HG03108 (cell line): ENCODE measurements around the gene CD226.
"Not testable (repeated sequence)": the region's sequence is repeated elsewhere in the genome, so short reads cannot be mapped to it uniquely, and the experiment has no call there.

Source experiments
- ATAC-seq: cut with Tn5 transposase; IDR thresholded peaks from one replicate; pipeline ENCODE4 v1.9.1; 2021; ENCODE audit warnings: moderate library complexity; ENCODE audit not compliant: unreplicated experiment

Gene CD226

GRCh38 chr18:69876490-69876889, 71.2 kb downstream of the CD226 start:
- no peak for ATAC-seq

DNA sequence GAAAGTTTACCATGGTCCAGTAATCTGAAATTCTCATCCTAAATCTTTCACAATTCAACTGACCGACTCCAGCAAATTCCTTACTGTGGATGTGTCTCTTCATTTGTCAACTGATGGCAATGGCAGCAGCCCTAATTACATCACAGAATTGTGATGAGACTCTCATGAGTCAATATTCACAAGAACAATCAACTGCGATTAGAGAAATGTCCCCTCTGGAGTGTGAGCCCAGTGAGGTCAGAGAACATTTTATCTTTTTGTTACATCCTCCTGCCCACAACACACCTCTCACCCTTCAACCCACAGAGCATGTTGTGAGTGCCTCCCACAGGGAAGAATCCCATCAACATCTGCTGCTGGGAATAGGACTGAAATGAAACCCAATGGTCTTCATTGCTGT, 73.6 kb downstream of the CD226 start:
- ATAC-seq = no peak

- no peak for ATAC-seq
Observed at GRCh38 chr18:69872661-69873060, 75.0 kb downstream of the CD226 start.

- ATAC-seq = no peak
Observed at GRCh38 chr18:69871363-69871762, 76.3 kb downstream of the CD226 start.

- no peak for ATAC-seq
Observed at GRCh38 chr18:69870736-69871135, 76.9 kb downstream of the CD226 start.

- no peak for ATAC-seq
Observed at GRCh38 chr18:69866212-69866611, 81.5 kb downstream of the CD226 start.

DNA sequence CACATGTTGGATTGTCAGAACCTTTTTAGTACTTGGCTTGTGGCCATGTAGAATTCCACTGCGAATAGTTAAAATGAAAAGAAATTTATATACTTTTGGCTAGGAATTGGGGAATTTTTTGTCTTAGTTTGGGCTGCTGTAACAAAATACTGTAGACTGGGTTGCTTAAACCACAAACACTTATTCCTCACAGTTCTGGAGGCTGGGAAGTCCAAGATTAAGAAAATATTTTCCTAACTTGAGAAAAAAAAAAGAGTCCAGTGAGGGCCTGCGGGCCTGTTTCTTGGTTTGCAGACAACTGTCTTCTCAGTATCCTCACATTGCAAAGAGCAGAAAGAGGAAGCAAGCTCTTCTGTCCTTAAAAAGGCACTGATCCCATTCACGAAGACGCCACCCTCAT, 81.9 kb downstream of the CD226 start:
- no peak for ATAC-seq

DNA sequence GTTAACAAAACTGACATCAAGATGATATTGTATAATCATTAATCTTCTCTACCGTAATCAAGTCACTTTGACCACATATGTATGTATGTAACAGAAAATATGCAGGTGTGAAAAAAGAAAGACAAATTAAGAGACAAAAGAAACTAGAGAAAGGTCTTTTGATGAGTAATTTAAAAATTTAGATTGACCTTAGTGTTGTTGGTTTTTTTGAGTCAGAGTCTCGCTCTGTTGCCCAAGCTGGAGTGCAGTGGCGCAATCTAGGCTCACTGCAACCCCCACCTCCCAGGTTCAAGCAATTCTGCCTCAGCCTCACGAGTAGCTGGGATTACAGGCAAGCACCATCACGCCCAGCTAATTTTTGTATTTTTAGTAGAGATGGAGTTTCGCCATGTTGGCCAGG, 82.9 kb downstream of the CD226 start:
- peak; percentile 82 for ATAC-seq

- ATAC-seq = no peak
Observed at GRCh38 chr18:69858897-69859296, 88.8 kb downstream of the CD226 start.

DNA sequence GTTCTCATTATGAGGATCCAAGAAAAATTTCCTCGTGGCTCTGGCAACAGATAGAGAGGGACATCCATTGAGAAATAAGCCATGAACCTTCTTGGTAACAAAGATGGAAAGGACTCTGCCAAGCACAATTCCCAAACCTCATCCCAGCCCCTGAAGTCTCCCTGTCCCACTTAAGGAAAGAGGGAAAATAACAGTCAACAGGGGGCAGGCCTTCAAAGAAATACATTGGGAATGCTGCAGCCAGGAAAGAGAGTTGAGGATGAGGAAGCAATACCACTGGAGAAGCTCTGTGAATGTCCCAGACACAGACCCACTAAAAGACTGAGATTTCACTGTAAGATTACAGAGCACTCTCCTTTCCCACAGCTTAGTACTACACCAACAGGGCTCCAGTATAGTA, 93.2 kb downstream of the CD226 start:
- ATAC-seq = no peak

- ATAC-seq = no peak
Observed at GRCh38 chr18:69853051-69853450, 94.6 kb downstream of the CD226 start.

- ATAC-seq = no peak
Observed at GRCh38 chr18:69845593-69846506, 101.8 kb downstream of the CD226 start.

- ATAC-seq = no peak
Observed at GRCh38 chr18:69844656-69845055, 103.0 kb downstream of the CD226 start.

- ATAC-seq = no peak
Observed at GRCh38 chr18:69843015-69843414, 104.7 kb downstream of the CD226 start.

DNA sequence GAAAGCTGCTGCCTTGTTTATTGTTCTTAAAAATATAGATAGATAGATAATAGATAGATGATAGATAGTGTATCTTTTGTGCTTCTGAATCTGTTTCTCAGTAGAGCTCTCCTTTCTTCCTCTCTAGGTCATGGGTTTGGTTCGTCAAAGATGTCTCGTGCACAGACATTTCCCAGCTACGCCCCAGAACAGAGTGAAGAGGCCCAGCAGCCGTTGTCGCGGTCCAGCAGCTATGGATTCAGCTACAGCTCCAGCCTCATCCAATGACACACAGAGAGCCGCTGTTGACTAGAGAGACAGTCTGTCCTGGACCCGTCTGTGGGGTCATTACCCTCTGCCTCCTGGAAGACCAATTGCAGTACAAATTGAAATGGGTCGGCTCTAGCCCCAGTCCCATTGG, 106.6 kb downstream of the CD226 start:
- ATAC-seq = no peak

- ATAC-seq = no peak
Observed at GRCh38 chr18:69840445-69840844, 107.2 kb downstream of the CD226 start.

GRCh38 chr18:69840001-69840400, 107.7 kb downstream of the CD226 start:
- ATAC-seq = no peak

DNA sequence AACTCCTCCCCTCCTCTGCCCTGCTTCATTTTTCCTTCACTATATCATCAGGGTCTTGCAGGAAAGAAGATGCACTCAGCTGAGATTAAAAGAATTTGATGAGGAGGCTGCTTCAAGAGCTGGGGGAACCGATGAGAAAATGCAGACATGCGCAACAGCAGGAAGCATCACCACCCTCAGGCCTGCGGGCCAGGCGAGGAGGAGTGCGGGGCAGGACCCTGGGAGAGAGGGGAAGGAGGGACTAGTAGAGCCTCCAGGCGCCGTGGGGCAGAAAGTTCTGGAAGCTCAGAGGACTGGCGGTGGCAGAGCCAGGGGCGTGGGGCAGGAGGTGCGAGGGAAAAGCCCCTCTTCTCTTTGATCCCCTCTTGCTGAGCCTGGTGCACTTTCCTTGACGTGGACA, 108.2 kb downstream of the CD226 start:
- ATAC-seq = no peak

DNA sequence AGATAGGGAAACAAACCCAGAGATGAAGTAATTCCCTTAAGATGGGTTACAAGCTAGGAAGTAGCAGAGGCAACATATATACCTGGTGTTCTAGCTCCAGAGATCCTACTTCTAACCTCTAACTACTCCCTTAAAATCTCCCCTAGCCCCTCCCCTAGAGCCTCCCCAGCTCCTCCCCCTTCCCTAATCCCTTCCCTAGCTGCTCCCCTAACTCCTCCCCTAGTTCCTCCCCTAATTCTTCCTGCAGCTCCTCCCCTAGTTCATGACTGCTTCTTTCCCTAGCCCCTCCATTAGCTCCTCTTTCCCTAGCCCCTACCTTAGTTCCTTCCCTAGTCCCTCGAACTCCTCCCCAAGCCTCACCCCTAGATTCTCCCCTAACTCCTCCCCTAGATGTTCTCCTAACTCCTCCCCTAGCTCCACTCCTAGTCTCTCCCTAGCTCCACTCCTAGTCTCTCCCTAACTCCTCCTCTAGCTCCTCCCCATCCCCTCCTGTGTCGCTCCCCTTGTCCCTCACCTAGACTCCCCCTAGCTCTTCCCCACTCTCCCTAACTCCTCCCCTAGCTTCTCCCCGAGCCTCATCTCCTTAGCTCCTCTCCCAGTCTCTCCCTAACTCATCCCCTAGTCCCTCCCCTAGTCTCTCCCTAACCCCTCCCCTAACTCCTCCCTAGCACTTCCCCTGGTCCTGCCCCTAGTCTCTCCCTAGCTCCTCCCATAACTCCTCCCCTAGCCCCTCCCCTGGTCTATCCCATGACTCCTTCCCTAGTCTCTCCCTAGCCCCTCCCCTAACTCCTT, 108.9 kb downstream of the CD226 start:
- no peak for ATAC-seq

DNA sequence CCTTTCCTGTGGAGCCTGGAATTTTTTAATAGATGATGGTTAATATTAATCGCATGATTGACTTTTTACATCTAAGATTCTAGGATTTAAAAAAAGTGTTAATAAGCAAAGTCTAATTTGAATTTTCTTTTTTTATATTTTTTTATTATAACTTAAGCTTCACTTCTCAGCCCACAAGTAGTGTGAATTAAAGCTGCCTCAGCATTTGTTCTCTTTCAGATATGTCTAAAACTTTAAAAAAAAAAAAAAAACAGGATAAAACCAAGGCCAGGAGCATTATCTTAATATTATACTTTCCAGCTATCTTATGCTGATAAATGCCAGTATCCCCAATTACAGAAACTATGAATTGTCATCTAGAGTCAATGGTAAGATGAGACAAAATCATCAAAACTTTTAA, 109.7 kb downstream of the CD226 start:
- no peak for ATAC-seq

DNA sequence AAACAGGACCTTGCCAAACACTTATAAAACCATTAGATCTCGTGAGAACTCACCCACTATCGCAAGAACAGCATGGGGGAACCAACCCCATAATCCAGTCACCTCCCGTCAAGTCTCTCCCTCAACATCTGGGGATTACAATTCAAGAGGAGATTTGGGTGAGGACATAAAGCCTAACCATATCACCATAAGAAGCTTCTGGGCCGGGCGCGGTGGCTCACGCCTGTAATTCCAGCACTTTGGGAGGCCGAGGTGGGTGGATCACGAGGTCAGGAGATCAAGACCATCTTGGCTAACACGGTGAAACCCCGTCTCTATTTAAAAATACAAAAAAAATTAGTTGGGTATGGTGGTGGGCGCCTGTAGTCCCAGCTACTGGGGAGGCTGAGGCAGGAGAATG, 112.7 kb downstream of the CD226 start:
- not testable (repeated sequence) for ATAC-seq

- no peak for ATAC-seq
Observed at GRCh38 chr18:69830189-69830588, 117.5 kb downstream of the CD226 start.
